SJCRH30 (cell line): Measurements from ENCODE around the gene DCLRE1C. TPM values are rescaled to one million over a fixed set of nuclear protein-coding genes. Genes with fewer than 3 reads are reported as not detected.
"Not testable (repeated sequence)": the region's sequence is repeated elsewhere in the genome, so short reads cannot be mapped to it uniquely, and the experiment has no call there.

ENCODE experiments used
- DNase-seq, 2 experiments: peaks; one replicate each; pipeline ENCODE4 v3.0.0-alpha.2; 2015 to 2020
- H3K27ac ChIP-seq: fragments of 250-450 bp; sonication (Bioruptor Pico); 2 replicates; pipeline ENCODE4 v1.5.1; 2020; ENCODE audit warnings: mild to moderate bottlenecking, moderate library complexity
- H3K27me3 ChIP-seq: fragments of 250-450 bp; sonication (Bioruptor Pico); 2 replicates; pipeline ENCODE4 v1.5.1; 2020; ENCODE audit warnings: mild to moderate bottlenecking, moderate library complexity
- H3K36me3 ChIP-seq: fragments of 250-450 bp; sonication (Bioruptor Pico); 2 replicates; pipeline ENCODE4 v1.5.1; 2020; ENCODE audit warnings: mild to moderate bottlenecking, moderate library complexity
- H3K4me1 ChIP-seq: fragments of 250-450 bp; sonication (Bioruptor Pico); 2 replicates; pipeline ENCODE4 v1.5.1; 2020; ENCODE audit warnings: mild to moderate bottlenecking, moderate library complexity
- H3K4me3 ChIP-seq: fragments of 250-450 bp; sonication (Bioruptor Pico); 2 replicates; pipeline ENCODE4 v1.5.1; 2020; ENCODE audit warnings: mild to moderate bottlenecking, moderate library complexity
- H3K9me3 ChIP-seq: fragments of 250-450 bp; sonication (Bioruptor Pico); replicated peaks from 2 replicates; pipeline ENCODE4 v1.5.1; 2020; ENCODE audit warnings: mild to moderate bottlenecking, moderate library complexity
- total RNA-seq: library from RNA; depleted of rRNA; stranded (reverse); fragments of >200 nt; shearing (Covaris generic); gene quantifications from 2 replicates; pipeline ENCODE4 v1.2.3, GENCODE V29; 2014

DCLRE1C gene
- total RNA-seq, 1 experiment from 2014 or later: 14.9 TPM

DNA sequence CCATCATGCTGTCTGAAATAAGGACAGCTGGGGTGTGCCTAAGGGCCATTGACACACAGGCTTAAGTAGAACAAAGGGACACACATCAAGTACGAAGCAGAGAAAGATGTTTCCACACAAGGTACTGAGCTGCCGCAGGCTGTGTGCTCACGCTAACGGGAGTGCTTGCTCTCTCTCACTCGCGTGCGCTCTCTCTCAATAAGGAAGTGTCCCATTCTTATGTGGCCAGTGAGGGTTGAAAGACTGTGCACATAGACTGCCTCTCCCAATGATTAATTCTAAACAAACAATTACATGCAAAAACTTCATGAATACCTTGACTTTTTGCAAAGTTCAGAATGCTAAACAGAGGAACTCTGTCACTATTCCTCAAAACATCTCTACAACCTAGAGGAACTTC is 29.9 kb downstream of the DCLRE1C start:
- Histone ChIP-seq H3K36me3 (peaks cover 51% of the 10 kb centered on the region), H3K4me1 (no peaks in the 10 kb centered on the region), H3K9me3 (no peaks in the 10 kb centered on the region), H3K4me3 (no peak overlapping the region), H3K27me3 (no peaks in the 10 kb centered on the region), H3K27ac (no peak overlapping the region)
- no peak for DNase-seq

DNA sequence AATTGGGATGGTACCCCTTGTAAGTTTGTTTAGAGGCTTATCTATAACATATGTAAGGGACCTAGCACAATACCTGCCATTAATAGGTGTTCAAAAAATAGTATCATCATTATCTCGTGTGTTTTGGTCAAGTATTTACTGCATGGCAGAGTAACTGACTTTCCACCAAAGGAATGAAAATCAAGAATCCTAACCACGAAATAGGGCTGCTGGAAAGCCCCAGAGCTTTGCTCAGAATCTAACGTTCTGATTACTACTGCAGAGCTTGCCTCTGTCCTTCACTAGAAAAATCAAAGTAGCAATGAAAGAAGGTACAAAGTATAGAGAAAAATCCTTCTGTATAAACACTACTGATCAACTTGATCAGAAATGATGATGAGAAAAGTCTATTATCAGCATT is 34.9 kb downstream of the DCLRE1C start:
- Histone ChIP-seq H3K4me1 (no peaks in the 10 kb centered on the region), H3K36me3 (peaks cover 60% of the 10 kb centered on the region), H3K4me3 (no peak overlapping the region), H3K9me3 (0 out of 2 replicates have a peak, but pooled peaks cover 6% of the 10 kb centered on the region), H3K27ac (no peak overlapping the region), H3K27me3 (no peaks in the 10 kb centered on the region)
- DNase-seq: no peak

DNA sequence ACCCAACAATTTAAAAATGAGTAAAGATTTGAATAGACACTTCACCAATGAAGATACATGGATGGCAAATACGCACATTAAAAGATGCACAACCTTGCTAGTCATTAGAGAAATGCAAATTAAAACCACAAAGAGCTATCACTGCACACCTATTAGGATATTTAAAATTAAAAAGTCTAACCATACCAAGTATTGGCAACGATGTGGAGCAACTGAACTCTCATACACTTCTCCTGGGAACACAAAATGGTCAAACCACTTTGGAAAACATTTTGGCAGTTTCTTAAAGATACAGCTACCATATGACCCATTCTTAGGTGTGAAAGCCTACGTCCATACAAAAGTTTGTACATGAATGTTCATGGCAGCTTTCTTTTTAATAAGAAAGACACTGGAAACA is 36.1 kb downstream of the DCLRE1C start:
- Histone ChIP-seq H3K9me3 (0 out of 2 replicates have a peak, but pooled peaks cover 6% of the 10 kb centered on the region), H3K4me1 (no peaks in the 10 kb centered on the region), H3K27ac (no peak overlapping the region), H3K36me3 (peaks cover 69% of the 10 kb centered on the region), H3K4me3 (no peak overlapping the region), H3K27me3 (no peaks in the 10 kb centered on the region)
- DNase-seq: no peak

DNA sequence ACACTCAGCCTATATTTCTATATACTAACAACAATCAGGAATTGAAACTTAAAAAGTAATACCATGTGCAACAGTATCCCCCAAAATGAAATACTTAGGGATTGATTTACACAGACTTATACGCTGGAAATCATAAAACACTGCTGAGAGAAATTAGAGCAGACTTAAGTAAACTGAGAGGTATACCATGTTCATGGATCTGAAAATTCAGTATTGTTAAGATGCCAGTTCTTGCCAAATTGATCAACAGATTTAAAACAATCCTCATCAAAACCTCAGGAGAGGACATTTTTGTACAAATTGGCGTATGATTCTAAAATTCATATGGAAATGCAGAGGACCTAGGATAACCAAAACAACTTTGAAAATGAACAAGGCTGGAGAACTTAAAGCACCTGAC is 37.3 kb downstream of the DCLRE1C start:
- no peak overlapping the region for H3K4me3 ChIP-seq
- 0 out of 2 replicates have a peak, but pooled peaks cover 6% of the 10 kb centered on the region for H3K9me3 ChIP-seq
- H3K27me3 ChIP-seq: no peaks in the 10 kb centered on the region
- peaks cover 76% of the 10 kb centered on the region for H3K36me3 ChIP-seq
- H3K27ac ChIP-seq: no peak overlapping the region
- no peaks in the 10 kb centered on the region for H3K4me1 ChIP-seq
- no peak for DNase-seq

DNA sequence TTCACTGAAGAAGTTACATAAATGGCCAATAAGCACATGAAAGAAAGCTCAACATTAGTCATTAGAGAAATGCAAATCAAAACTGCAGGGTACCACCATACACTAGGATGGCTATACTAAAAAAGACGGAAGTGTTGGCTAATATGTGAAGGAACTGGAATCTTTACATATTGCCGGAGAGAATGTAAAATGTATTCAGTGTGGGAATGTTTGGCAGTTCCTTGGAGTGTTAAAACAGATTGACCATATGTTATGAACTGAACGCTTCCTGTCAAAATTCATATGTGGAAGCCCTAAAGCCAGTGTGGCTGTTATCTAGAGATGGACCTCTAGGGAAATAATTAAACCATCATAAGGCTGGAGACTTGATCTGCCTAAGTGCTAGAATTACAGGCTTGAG is 42.1 kb downstream of the DCLRE1C start:
- no peaks in the 10 kb centered on the region for H3K4me1 ChIP-seq
- H3K9me3 ChIP-seq: no peaks in the 10 kb centered on the region
- H3K27ac ChIP-seq: no peak overlapping the region
- DNase-seq: no peak
- no peaks in the 10 kb centered on the region for H3K27me3 ChIP-seq
- peaks cover 83% of the 10 kb centered on the region for H3K36me3 ChIP-seq
- no peak overlapping the region for H3K4me3 ChIP-seq

DNA sequence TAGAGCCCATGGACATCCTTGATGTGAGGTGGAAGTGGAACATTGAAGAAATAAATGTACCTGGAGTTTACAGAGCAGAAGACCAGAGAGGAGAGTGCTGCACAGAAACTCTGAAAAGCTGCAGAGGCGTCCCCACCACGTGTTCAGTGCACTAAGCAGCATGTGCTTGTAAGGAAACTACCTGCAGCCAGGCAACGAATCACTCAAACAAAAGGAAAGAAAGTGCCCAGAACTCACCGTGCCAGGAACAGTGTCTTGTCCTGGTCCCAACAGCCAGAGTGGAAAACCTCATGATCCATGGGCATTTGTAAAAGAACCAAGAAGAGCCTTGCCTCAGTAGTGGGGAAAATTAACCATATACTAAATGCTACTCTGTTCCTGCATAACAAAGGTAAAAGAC is 42.9 kb downstream of the DCLRE1C start:
- H3K36me3 ChIP-seq: peaks cover 83% of the 10 kb centered on the region
- no peak overlapping the region for H3K4me3 ChIP-seq
- H3K4me1 ChIP-seq: no peaks in the 10 kb centered on the region
- H3K9me3 ChIP-seq: no peaks in the 10 kb centered on the region
- no peak for DNase-seq
- no peaks in the 10 kb centered on the region for H3K27me3 ChIP-seq
- no peak overlapping the region for H3K27ac ChIP-seq

DNA sequence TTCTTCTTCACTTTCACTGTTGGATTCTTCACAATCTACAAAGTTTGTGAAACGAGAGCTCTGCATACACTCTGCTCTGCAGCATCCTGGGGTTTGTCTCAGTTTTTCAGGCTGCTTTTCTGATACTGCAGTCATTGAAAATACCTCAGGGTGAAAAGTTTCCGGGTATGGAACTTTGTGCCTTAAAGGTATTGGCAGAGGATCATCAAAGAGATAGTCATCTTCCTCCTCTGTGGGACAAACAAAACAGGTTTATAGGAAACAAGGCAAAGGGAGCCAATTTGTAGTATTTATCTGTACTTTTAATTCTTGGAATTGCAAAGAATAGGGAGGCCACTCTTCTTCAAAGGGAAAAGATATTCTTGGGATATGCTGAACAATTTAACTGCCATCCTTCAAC is 44.8 kb downstream of the DCLRE1C start:
- H3K4me3 ChIP-seq: no peak overlapping the region
- no peaks in the 10 kb centered on the region for H3K9me3 ChIP-seq
- no peak for DNase-seq
- no peaks in the 10 kb centered on the region for H3K27me3 ChIP-seq
- H3K36me3 ChIP-seq: peaks cover 94% of the 10 kb centered on the region
- H3K27ac ChIP-seq: no peak overlapping the region
- no peaks in the 10 kb centered on the region for H3K4me1 ChIP-seq

DNA sequence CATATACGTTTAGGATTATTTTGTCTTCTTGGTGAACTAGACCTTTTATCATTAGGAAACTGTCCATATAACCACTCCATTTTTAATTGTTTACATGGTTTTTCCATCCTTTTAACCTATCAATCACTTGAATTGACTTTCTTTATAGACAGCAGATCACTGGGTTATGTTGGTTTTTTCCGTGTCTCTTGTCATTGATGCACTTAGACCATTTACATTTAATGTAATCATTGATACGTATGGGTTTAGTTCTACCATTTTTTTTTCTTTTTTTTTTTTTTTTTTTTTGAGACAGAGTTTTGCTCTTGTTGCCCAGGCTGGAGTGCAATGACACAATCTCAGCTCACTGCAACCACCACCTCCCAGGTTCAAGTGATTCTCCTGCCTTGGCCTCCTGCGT is 46.3 kb downstream of the DCLRE1C start:
- not testable (repeated sequence) for H3K27me3 ChIP-seq, H3K4me3 ChIP-seq, H3K4me1 ChIP-seq, H3K27ac ChIP-seq, DNase-seq, H3K9me3 ChIP-seq
- H3K36me3 ChIP-seq: peaks cover 94% of the 10 kb centered on the region

DNA sequence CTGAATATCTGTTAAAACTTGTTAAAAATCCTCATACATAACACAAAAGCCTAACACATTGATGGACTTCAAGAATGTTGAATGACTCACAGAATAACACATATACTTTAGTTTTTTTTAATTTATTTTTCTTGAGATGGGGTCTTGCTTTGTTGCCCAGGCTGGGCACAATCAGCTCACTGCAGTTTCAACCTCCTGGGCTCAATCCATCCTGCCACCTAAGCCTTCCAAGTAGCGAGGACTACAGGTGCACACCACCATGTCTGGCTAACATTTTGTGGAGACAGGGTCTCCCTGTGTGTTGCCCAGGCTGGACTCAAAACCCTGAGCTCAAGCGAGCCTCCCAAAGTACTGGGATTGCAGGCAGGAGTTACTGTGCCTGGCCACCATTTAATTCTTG is 47.1 kb downstream of the DCLRE1C start:
- Histone ChIP-seq H3K36me3 (peaks cover 94% of the 10 kb centered on the region), H3K27ac (no peak overlapping the region), H3K27me3 (no peaks in the 10 kb centered on the region), H3K4me1 (no peaks in the 10 kb centered on the region), H3K9me3 (no peaks in the 10 kb centered on the region), H3K4me3 (no peak overlapping the region)
- no peak for DNase-seq

DNA sequence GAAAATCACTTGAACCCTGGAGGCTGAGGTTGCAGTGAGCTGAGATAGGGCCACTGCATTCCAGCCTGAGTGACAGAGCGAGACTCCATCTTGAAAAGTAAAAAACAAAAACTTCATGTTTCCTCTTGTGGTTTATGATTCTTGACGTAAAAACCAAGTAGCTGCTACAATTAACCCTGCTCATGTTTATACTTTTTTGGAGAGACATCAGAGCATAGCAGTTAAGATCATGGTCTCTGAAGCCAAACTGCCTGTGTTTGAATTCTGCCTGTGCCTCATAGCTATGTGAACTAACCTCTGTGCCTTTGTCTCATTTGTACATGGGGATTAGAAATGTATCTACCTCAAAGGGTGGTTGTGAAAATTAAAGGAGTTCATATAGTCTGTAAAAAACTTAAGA is 48.0 kb downstream of the DCLRE1C start:
- Histone ChIP-seq H3K27ac (no peak overlapping the region), H3K36me3 (peaks cover 92% of the 10 kb centered on the region)
- no peak for DNase-seq

DNA sequence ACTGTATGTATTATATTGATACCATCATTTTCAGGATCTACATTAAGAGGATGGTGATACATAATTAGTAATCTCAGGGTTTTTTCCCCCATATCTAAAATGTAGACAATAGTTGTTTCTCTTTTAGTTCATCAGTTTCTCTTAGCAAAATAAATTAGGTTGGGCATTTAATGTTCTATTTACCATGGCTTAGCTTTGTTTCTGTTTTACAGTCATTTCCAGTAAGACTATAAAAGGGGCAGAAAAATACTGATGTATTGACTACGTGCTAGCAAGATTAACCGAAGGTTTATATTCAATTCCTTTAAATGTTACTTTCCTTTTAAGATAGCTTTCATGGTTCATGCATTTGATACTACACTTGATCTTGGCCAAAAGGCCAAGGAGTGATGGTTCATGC is 49.0 kb downstream of the DCLRE1C start:
- Histone ChIP-seq H3K9me3 (no peaks in the 10 kb centered on the region), H3K36me3 (peaks cover 92% of the 10 kb centered on the region), H3K27ac (no peak overlapping the region), H3K4me3 (no peak overlapping the region), H3K4me1 (no peaks in the 10 kb centered on the region), H3K27me3 (no peaks in the 10 kb centered on the region)
- DNase-seq: no peak

More for the DNA sequence above, 48.0 kb downstream of the DCLRE1C start:
- Histone ChIP-seq H3K9me3 (no peaks in the 10 kb centered on the region), H3K4me1 (no peaks in the 10 kb centered on the region), H3K4me3 (no peak overlapping the region), H3K27me3 (no peaks in the 10 kb centered on the region)

DNA sequence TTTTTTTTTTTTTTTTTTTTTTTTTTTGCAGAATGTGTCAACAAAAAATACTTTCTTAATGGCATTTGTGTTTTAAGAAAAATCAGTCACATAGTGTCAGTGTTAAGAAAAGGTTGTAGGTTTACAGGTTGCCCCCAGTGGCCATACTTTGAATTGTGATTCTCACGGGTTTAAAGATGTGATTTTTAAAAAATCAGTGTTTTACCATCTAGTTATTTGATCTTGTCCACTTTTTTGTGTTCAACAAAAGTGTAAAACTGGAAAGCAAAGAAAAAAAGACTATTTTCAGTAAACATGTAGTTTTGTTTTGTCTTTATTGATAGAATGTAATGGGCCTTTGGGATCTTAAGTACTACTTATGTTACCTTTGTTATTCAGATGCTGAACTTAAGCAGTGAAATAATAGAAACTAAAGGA is 49.6 kb downstream of the DCLRE1C start:
- no peaks in the 10 kb centered on the region for H3K4me1 ChIP-seq
- H3K9me3 ChIP-seq: no peaks in the 10 kb centered on the region
- peak in 1 of 2 experiments; percentile 27 for DNase-seq
- H3K36me3 ChIP-seq: peaks cover 92% of the 10 kb centered on the region
- H3K4me3 ChIP-seq: no peak overlapping the region
- no peaks in the 10 kb centered on the region for H3K27me3 ChIP-seq
- H3K27ac ChIP-seq: no peak overlapping the region

DNA sequence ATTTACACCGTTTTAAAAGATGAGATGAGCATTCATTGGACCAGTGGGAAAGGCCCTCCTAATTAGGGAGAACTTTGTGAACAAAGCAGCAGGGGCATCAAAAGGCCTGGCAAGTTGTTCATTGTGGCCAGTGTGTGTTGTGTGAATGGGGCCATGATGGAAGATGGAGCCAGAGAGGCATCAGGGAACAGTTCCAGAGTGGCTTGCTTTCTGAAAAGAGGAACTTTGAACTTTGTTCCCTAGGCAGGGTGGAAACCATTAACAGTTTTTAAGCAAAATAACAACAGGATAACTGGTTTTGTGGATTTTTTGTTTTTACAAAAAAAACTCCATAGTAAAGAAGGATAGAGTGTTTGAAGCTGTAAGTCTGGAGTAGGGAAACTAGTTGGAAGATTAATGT is 62.7 kb downstream of the DCLRE1C start:
- H3K4me3 ChIP-seq: no peak overlapping the region
- H3K36me3 ChIP-seq: peaks cover 22% of the 10 kb centered on the region; the same call in 1 of the 2 replicates
- DNase-seq: no peak
- no peaks in the 10 kb centered on the region for H3K4me1 ChIP-seq
- H3K27me3 ChIP-seq: no peaks in the 10 kb centered on the region
- no peak overlapping the region for H3K27ac ChIP-seq
- H3K9me3 ChIP-seq: no peaks in the 10 kb centered on the region

DNA sequence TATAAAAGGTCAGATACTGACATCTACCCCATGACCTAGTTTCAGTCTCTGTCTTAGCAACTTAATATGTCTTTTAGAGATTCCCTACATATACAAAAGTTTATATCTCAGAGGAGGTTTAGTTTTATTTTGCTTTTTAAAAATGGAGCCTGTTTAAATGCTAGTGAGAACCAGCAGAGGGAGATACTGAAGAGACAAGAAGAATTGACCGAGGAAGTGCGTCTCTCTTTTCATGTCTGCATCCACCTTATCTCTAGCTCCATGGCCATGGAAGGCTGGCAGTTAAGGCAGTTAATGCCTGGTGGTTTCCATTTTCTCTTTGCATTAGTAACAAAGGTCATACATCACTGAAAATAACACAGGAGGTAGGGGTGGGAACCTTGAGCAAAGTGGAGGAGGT is 64.6 kb downstream of the DCLRE1C start:
- Histone ChIP-seq H3K9me3 (no peaks in the 10 kb centered on the region), H3K4me1 (no peaks in the 10 kb centered on the region), H3K27me3 (no peaks in the 10 kb centered on the region), H3K27ac (no peak overlapping the region), H3K4me3 (no peak overlapping the region), H3K36me3 (peaks cover 33% of the 10 kb centered on the region; the same call in 1 of the 2 replicates)
- DNase-seq: no peak

DNA sequence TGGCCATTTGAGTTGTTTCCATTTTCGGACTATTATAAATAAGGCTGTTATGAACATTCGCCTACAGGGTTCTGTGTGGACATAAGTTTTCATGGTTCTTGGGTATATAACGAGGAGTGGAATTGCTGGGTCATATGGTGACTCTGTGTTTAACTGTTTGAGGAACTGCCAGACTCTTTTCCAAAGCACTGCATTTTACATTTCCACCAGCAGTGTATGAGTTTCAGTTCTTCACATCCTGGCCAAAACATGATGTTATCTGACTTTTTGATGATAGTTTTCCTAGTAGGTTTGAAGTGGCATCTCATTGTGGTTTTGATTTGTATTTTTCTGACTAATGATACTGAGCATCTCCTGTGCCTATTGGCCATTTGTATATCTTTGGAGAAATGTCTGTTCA is 69.8 kb downstream of the DCLRE1C start:
- no peak overlapping the region for H3K4me3 ChIP-seq

DNA sequence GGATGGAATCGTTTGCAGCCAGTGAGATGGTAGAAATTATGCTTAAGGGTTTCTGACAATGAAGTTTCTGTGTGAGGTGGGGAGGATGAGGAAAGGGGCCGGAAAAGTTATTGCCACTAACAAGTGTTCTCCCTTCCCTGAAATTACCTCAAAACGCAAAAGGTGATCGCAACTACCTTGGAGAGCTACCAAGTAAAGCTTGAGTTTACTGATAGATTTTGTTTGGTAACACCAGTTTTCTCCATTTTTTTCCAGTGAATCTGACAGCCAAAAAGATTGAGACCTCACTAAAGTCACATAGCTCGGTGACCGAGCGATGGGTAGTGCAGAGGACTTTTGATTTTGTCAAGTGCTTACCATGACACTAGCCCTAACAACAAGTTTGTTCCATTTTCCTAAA is 73.7 kb downstream of the DCLRE1C start:
- H3K36me3 ChIP-seq: peaks cover 14% of the 10 kb centered on the region
- H3K4me3 ChIP-seq: peak overlapping the region; percentile 90
- H3K9me3 ChIP-seq: no peaks in the 10 kb centered on the region
- no peak overlapping the region for H3K27ac ChIP-seq
- no peaks in the 10 kb centered on the region for H3K4me1 ChIP-seq
- no peaks in the 10 kb centered on the region for H3K27me3 ChIP-seq
- no peak for DNase-seq

More for the DNA sequence above, 69.8 kb downstream of the DCLRE1C start:
- H3K27me3 ChIP-seq: no peaks in the 10 kb centered on the region
- no peak for DNase-seq
- peaks cover 30% of the 10 kb centered on the region for H3K36me3 ChIP-seq
- H3K27ac ChIP-seq: no peak overlapping the region
- no peaks in the 10 kb centered on the region for H3K9me3 ChIP-seq
- H3K4me1 ChIP-seq: no peaks in the 10 kb centered on the region

DNA sequence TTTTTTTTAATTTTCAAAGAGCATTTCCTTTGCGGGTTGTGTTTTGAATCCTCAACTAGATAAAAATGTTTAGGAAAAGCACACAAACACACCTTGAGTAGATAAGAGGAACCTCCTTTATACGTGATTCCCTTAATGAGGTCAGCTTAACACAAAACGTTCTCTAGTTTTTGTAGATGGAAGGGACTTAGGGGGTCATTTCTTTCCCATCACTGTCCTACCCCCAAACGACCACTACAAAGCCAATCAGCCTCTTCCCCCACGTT is 74.0 kb downstream of the DCLRE1C start:
- Histone ChIP-seq H3K9me3 (no peaks in the 10 kb centered on the region), H3K4me1 (no peaks in the 10 kb centered on the region), H3K4me3 (peak overlapping the region; percentile 90), H3K27me3 (no peaks in the 10 kb centered on the region), H3K27ac (peak overlapping the region; percentile 89; the same call in 1 of the 2 replicates), H3K36me3 (peaks cover 14% of the 10 kb centered on the region)
- DNase-seq: peak in 1 of 2 experiments; percentile 18
